HG03558 (cell line): ENCODE results near the gene PDE3A.

Source experiments
- ATAC-seq: cut with Tn5 transposase; IDR thresholded peaks from one replicate; pipeline ENCODE4 v1.9.1; 2021; ENCODE audit warnings: moderate number of reproducible peaks; ENCODE audit not compliant: unreplicated experiment; ENCODE audit errors: extremely low read depth

Gene PDE3A

GRCh38 chr12:20451761-20452160, 83.4 kb downstream of the PDE3A start:
- no peak for ATAC-seq

GRCh38 chr12:20452496-20453010, 84.2 kb downstream of the PDE3A start:
- ATAC-seq, result no peak

GRCh38 chr12:20453756-20454310, 85.5 kb downstream of the PDE3A start:
- ATAC-seq, result no peak

GRCh38 chr12:20455001-20455706, 86.8 kb downstream of the PDE3A start:
- no peak for ATAC-seq

GRCh38 chr12:20457582-20457981, 89.2 kb downstream of the PDE3A start:
- ATAC-seq, result no peak

GRCh38 chr12:20458011-20458410, 89.7 kb downstream of the PDE3A start:
- ATAC-seq, result no peak

GRCh38 chr12:20459920-20460319, 91.6 kb downstream of the PDE3A start:
- no peak for ATAC-seq

GRCh38 chr12:20460956-20461355, 92.6 kb downstream of the PDE3A start:
- ATAC-seq, result no peak

GRCh38 chr12:20463913-20464524, 95.7 kb downstream of the PDE3A start:
- no peak for ATAC-seq

- ATAC-seq, result no peak
Measured at GRCh38 chr12:20469300-20469699, 101.0 kb downstream of the PDE3A start.

- no peak for ATAC-seq
Measured at GRCh38 chr12:20469756-20470155, 101.4 kb downstream of the PDE3A start.

GRCh38 chr12:20472102-20472782, 103.9 kb downstream of the PDE3A start:
- no peak for ATAC-seq

GRCh38 chr12:20473133-20473532, 104.8 kb downstream of the PDE3A start:
- no peak for ATAC-seq

- no peak for ATAC-seq
Measured at GRCh38 chr12:20474016-20474415, 105.7 kb downstream of the PDE3A start.

GRCh38 chr12:20474443-20474842, 106.1 kb downstream of the PDE3A start:
- ATAC-seq, result no peak

- no peak for ATAC-seq
Measured at GRCh38 chr12:20475542-20475941, 107.2 kb downstream of the PDE3A start.

GRCh38 chr12:20476551-20476950, 108.2 kb downstream of the PDE3A start:
- no peak for ATAC-seq

- ATAC-seq, result no peak
Measured at GRCh38 chr12:20477255-20477654, 108.9 kb downstream of the PDE3A start.

GRCh38 chr12:20477672-20478071, 109.3 kb downstream of the PDE3A start:
- ATAC-seq, result no peak

- no peak for ATAC-seq
Measured at GRCh38 chr12:20482491-20483054, 114.2 kb downstream of the PDE3A start.

- no peak for ATAC-seq
Measured at GRCh38 chr12:20483776-20484175, 115.4 kb downstream of the PDE3A start.
